T-helper 2 cell (primary cell): Measurements from ENCODE around the gene RAD9A.
"Not testable (repeated sequence)": the region's sequence is repeated elsewhere in the genome, so short reads cannot be mapped to it uniquely, and the experiment has no call there.

ENCODE experiments used
- DNase-seq, 5 experiments: peaks; one replicate each; pipeline versions ENCODE4 v3.0.0 to v3.0.0-alpha.2; 2012 to 2022

The RAD9A gene

DNA sequence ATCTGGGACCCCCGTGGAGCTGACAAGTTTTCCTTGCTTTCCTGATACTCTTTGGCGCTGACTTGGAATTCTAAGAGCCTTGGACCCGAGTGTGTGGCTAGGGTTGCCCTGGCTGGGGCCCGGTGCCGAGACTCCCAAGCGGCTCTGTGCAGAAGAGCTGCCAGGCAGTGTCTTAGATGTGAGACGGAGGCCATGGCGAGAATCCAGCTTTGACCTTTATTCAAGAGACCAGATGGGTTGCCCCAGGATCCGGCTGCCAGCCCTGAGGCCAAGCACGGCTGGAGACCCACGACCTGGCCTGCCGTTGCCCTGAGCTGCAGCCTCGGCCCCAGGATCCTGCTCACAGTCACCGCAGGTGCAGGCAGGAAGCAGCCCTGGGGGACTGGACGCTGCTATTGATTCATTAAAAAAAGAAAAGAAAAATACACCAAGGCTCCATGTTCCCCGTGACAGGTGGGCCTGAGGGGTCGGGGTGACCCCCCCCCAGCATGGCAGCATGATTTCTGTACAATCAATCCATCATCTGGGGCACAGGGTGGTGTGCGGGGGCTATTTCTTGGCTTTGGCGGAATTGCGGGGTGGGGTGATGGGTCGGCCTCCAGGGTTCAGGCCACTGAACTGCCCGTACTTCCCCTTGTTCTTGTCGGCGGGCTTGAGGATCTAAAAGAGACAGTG is 6.3 kb downstream of the RAD9A start:
- DNase-seq: no peak

DNA sequence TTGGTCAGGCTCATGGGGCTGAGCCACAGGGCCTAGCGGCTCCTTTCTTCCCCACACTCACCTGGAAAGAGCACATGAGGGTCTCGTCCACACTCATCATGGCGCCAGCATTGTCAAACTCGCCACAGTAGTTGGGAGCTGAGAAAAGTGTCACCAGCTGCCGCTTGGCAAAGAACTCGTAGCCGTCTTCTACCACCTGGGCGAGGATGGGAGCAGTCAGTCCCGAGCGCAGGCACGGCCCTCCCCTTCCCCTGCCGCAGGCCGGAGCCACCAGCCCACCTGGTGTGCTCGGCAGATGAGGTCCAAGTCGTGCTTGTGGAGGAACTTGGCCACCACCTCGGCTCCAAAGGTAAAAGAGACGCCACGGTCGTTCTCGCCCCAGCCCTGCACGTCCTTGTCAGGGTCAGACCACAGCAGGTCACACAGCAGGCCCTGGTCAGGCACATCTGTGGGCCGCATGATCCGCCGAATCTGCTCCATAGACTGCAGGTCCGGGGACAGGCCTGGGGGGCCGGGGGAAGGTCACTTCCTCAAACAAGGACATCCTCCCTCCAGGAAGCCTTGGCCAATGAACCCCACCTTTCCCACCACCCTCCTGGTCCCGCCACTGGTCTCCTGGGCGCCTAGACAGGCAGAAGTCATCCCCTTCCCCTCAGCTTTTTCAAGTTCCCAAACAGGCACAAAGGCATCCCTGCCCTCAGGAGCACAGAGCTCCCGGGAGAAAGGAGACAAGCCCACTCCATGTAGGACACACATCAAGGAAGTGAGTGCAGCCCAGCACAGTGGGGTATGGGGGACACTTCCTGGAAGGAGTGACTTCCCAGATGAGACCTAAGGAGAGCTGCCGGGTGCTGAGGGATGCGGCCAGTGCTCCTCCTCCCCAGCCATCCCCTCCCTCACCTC is 7.1 kb downstream of the RAD9A start:
- no peak for DNase-seq

- DNase-seq: peak in 1 of 5 experiments; percentile 43
Measured at GRCh38 chr11:67400251-67400941, 8.6 kb downstream of the RAD9A start.

GRCh38 chr11:67400942-67401494 is 9.2 kb downstream of the RAD9A start:
- DNase-seq: no peak

- peak; percentile 85 to 93 (median 88) for DNase-seq
Measured at GRCh38 chr11:67401495-67402191, 9.9 kb downstream of the RAD9A start, which contains the start of gene PPP1CA. TSS of gene PPP1CA (minus strand) at chr11:67401858. CDS start at chr11:67401782, 76 bp downstream.

DNA sequence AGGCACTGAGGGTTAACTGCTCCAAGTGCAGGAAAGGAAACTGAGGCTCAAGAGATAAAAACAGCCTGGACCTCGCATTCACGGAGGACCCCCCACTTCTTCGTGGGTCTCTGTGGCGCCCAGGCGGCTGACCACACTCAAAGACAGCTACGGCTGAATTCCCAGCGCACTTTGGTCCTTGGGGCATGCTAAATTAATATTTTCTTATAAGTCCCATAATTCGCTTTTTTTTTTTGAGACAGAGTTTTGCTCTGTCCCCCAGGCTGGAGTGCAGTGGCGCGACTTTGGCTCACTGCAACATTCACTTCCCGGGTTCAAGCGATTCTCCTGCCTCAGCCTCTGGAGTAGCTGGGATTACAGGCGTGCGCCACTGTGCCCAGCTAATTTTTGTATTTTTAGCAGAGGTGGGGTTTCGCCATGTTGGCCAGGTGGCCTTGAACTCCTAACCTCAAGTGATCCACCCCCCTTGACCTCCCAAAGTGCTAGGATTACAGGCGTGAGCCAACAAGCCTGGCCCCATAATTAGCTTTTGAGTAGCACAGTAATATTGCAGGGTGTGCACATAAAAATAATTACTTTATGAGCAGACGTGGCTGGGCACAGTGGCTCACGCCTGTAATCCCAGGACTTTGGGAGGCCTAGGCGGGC is 10.5 kb downstream of the RAD9A start:
- not testable (repeated sequence) for DNase-seq

DNA sequence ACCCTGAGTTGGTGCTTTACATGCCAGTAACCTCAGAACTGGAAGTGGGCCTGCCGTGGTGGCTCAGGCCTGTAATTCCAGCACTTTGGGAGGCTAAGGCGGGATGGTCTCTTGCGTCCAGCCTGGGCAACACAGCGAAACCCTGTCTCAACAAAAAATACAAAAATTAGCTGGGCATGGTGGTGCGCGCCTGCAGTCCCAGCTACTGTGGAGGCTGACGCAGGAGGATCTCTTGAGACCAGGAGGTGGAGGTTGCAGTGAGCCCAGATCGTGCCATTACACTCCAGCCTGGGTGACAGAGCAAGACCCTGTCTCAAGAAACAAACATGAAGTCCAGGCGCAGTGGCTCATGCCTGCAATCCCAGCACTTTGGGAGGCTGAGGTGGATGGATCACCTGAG is 11.3 kb downstream of the RAD9A start:
- DNase-seq: not testable (repeated sequence)

GRCh38 chr11:67404515-67405195 is 12.9 kb downstream of the RAD9A start:
- DNase-seq: peak in 2 of 5 experiments; percentile 66 to 83

DNA sequence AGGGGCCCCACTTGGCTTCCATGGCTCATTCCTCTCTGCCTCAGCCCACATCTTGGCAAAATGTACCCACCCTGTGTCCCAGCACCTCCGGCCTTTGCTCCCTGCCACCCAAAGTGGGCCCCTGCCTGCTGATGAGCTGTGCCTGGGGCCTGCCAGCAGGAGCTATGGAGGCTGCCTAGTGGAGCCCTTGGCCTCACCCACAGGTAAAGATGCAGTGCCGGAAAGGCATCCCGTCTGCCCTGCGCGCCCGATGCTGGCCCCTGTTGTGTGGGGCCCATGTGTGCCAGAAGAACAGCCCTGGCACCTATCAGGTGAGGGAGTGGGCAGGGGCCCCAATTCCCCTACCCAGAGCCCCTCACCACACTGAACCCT is 13.4 kb downstream of the RAD9A start:
- peak in 1 of 5 experiments; percentile 49 for DNase-seq

GRCh38 chr11:67405688-67406339 is 14.0 kb downstream of the RAD9A start:
- no peak for DNase-seq

DNA sequence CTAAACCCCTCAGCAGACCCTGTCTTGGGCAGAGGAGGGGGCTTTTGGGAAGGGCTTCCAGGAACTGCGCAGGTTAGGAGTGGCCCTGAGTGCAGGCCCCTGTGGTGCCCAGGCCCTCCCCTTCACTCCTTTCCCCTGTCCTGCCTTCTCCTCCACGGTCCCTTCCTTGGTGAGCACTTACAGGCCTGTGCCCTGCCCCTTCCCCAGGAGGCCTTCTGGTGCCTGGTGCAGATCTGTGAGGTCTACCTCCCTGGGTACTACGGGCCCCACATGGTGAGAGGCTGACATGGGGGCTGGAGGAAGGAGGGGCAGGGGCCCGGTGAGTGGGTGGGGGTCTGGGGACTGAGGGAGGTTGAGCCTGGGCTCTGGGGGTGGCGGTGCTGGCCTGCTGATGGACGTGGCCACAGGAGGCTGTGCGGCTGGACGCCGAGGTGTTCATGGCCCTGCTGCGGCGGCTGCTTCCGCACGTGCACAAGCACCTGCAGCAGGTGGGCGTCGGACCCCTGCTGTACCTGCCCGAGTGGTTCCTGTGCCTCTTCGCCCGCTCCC is 14.7 kb downstream of the RAD9A start:
- DNase-seq: no peak

DNA sequence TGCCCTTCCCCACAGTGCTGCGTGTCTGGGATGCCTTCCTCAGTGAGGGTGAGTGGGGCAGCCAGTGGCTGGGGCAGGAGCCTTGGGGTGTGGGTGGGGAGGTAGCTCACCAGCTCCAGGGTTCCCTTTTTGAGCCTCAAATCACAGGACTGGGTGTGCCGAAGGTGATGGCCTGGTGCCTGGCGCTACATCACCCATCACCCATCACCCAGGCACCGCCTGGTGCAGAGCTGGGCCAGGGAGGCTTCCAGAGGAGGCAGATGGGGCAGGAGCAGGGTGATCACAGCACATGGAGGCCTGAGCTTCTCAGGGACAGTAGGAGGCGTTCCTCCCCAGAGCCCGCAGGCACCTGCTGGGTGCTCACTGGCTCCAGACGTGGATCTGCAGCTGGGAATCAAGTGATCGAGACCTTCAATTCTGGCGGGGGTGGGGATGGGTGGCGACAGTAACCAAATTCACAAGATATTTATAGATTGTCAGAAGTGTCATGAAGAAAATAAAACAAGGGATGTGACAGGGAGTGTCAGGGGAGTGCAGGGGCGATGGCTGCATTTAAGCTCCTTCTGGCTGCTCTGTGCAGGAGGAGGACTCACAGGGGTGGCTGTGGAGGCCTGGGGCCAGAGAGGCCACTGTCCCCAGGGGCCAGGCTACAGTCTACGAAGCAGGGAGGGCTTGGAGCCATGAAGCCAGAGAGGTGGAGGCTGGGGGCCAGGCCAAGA is 15.3 kb downstream of the RAD9A start:
- DNase-seq: peak in 1 of 5 experiments; percentile 42

GRCh38 chr11:67407688-67408163 is 15.9 kb downstream of the RAD9A start:
- DNase-seq: peak in 1 of 5 experiments; percentile 65

- peak in 1 of 5 experiments; percentile 63 for DNase-seq
Measured at GRCh38 chr11:67408437-67409200, 16.8 kb downstream of the RAD9A start.

GRCh38 chr11:67409261-67409666 is 17.5 kb downstream of the RAD9A start:
- DNase-seq: peak; percentile 34 to 96 (median 66)

- DNase-seq: no peak
Measured at GRCh38 chr11:67409781-67410368, 18.1 kb downstream of the RAD9A start.

GRCh38 chr11:67410369-67410831 is 18.6 kb downstream of the RAD9A start:
- no peak for DNase-seq
